Osteoblast (primary cell): ENCODE results near the gene MED9. TPM values are rescaled to one million over a fixed set of nuclear protein-coding genes. Genes with fewer than 3 reads are reported as not detected.

Experiments used
- DNase-seq: peaks from one replicate; pipeline ENCODE4 v3.0.0; 2011; ENCODE audit warnings: low spot score, mixed read lengths; ENCODE audit not compliant: insufficient read length; ENCODE audit errors: missing footprints
- H2AFZ ChIP-seq: 2 replicates; pipeline ENCODE4 v1.6.0; 2011; ENCODE audit warnings: mild to moderate bottlenecking, low read length
- H3K27ac ChIP-seq: 2 replicates; pipeline ENCODE4 v1.5.1; 2011; ENCODE audit warnings: mild to moderate bottlenecking, low read depth, low read length, moderate library complexity
- H3K27me3 ChIP-seq: 2 replicates; pipeline ENCODE4 v1.6.0; 2012; ENCODE audit warnings: mild to moderate bottlenecking, control low read depth, inconsistent platforms, low read length, moderate library complexity; ENCODE audit not compliant: insufficient read depth
- H3K36me3 ChIP-seq: 2 replicates; pipeline ENCODE4 v1.5.1; 2011; ENCODE audit warnings: mild to moderate bottlenecking, low read length, control low read depth, moderate library complexity; ENCODE audit not compliant: insufficient read depth
- H3K4me1 ChIP-seq: 2 replicates; pipeline ENCODE4 v1.5.1; 2011; ENCODE audit warnings: mild to moderate bottlenecking, low read length, control low read depth, moderate library complexity; ENCODE audit not compliant: insufficient read depth
- H3K4me2 ChIP-seq: 2 replicates; pipeline ENCODE4 v1.6.0; 2011; ENCODE audit warnings: mild to moderate bottlenecking, low read length; ENCODE audit not compliant: insufficient read depth
- H3K4me3 ChIP-seq: fragments of 200-600 bp; sonication (generic); 3 replicates; pipeline ENCODE4 v1.5.1; 2012; ENCODE audit warnings: mild to moderate bottlenecking, low read length, inconsistent platforms; ENCODE audit not compliant: insufficient read depth
- H3K79me2 ChIP-seq: 2 replicates; pipeline ENCODE4 v1.6.0; 2012; ENCODE audit warnings: mild to moderate bottlenecking, low read length, control low read depth, inconsistent platforms; ENCODE audit not compliant: insufficient read depth
- H3K9me3 ChIP-seq: 2 replicates; pipeline ENCODE4 v1.5.1; 2011; ENCODE audit warnings: low read depth, low read length, control low read depth
- H4K20me1 ChIP-seq: 2 replicates; pipeline ENCODE4 v1.6.0; 2012; ENCODE audit warnings: mild to moderate bottlenecking, low read length, control low read depth; ENCODE audit not compliant: insufficient read depth
- small RNA-seq: library from RNA; depleted of rRNA; stranded (forward); fragments of <200 nt; gene quantifications from one replicate; pipeline ENCODE3, GENCODE V24; 2012
- total RNA-seq: library from RNA; depleted of rRNA; stranded (reverse); fragments of >200 nt; gene quantifications from 2 replicates; pipeline ENCODE4 v1.2.3, GENCODE V29; 2012
- TF ChIP-seq, protein P1 (sequence below): IDR thresholded peaks from 2 replicates; pipeline ENCODE4 v1.5.1; 2011; ENCODE audit warnings: mild to moderate bottlenecking, low read depth, low read length, moderate library complexity; ENCODE audit errors: extremely low read depth

MED9 gene
- total RNA-seq, 1 donor = 17.0 TPM

DNA sequence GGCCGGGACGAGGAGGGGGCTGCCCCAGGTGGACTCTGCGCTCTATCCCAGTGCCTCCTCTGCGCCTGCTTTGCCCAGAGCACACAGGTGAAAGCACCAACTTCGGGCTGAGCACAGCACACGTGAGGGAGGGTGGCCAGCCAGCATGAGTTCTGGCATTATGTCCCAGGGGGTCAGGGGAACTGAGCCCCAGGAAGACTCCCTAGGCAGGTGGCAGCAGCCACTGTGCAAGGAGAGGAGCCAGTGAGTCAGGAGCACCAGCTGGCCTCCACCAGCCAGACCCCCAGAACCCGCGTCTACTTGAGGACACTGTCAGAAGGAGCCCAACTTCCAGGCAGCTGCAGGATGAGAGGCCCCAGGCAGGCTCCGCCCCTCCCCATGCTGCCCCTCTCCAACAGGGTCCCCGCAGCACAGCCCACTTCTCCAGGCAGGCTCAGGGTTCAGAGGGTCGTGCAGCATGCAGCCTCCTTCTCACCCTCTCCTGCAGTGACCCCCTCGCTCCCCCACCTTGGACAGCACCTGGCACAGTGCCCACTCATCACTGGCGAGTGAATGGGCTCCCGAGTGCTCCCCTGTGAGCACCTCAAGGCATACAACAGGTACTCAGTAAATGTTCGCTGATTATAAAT lies 63.6 kb downstream of the MED9 start:
- Histone ChIP-seq H3K4me3 (no peak overlapping the region), H3K79me2 (no peaks in the 10 kb centered on the region), H3K4me1 (peaks cover 16% of the 10 kb centered on the region), H3K27ac (no peak overlapping the region), H3K27me3 (no peaks in the 10 kb centered on the region), H4K20me1 (peaks cover 2% of the 10 kb centered on the region), H3K9me3 (no peaks in the 10 kb centered on the region), H2AFZ (no peak overlapping the region), H3K36me3 (no peaks in the 10 kb centered on the region), H3K4me2 (no peak overlapping the region)
- TF ChIP-seq, protein P1, sequence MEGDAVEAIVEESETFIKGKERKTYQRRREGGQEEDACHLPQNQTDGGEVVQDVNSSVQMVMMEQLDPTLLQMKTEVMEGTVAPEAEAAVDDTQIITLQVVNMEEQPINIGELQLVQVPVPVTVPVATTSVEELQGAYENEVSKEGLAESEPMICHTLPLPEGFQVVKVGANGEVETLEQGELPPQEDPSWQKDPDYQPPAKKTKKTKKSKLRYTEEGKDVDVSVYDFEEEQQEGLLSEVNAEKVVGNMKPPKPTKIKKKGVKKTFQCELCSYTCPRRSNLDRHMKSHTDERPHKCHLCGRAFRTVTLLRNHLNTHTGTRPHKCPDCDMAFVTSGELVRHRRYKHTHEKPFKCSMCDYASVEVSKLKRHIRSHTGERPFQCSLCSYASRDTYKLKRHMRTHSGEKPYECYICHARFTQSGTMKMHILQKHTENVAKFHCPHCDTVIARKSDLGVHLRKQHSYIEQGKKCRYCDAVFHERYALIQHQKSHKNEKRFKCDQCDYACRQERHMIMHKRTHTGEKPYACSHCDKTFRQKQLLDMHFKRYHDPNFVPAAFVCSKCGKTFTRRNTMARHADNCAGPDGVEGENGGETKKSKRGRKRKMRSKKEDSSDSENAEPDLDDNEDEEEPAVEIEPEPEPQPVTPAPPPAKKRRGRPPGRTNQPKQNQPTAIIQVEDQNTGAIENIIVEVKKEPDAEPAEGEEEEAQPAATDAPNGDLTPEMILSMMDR = no peak
- DNase-seq = no peak

DNA sequence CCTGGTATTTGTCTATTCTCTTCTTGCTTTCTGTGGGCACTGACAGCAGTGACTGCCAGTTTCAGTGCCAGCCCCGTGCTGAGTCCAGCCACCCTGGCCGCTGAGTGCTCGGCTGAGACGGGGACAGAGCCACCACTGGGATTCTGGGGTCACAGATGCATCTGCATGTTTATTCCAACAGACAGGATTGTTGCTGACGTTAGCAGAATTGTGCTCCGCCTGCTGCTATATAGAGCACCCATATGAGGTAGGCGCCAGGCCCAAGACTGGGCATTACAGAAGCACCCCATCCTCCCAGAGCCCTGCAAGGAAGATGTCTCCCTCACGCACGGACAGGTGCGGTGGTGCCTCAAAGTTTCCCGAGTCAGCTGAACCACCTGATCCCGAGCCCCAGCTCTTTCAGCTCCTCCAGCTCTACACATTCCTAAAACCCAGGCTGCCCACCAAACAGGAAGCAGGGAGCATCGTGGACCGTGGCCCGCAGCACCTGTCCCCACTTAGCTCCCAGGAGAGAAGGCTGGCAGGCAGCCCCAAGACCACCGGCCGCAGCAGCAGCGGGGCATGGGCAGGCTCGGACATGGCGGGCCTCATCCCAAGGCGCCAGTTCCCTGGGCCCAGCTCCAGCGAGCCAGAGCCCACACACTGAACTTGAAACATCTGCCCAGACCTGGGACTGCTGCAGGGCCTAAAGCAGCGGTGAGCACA lies 64.3 kb downstream of the MED9 start:
- no peak overlapping the region for H3K27ac ChIP-seq
- peaks cover 9% of the 10 kb centered on the region for H4K20me1 ChIP-seq
- no peak overlapping the region for H3K4me3 ChIP-seq
- no peak overlapping the region for H2AFZ ChIP-seq
- DNase-seq = peak; percentile 76
- peaks cover 17% of the 10 kb centered on the region for H3K4me1 ChIP-seq
- H3K4me2 ChIP-seq = no peak overlapping the region
- no peaks in the 10 kb centered on the region for H3K27me3 ChIP-seq
- TF ChIP-seq, protein P1 = no peak
- H3K36me3 ChIP-seq = no peaks in the 10 kb centered on the region
- H3K9me3 ChIP-seq = no peaks in the 10 kb centered on the region
- no peaks in the 10 kb centered on the region for H3K79me2 ChIP-seq

DNA sequence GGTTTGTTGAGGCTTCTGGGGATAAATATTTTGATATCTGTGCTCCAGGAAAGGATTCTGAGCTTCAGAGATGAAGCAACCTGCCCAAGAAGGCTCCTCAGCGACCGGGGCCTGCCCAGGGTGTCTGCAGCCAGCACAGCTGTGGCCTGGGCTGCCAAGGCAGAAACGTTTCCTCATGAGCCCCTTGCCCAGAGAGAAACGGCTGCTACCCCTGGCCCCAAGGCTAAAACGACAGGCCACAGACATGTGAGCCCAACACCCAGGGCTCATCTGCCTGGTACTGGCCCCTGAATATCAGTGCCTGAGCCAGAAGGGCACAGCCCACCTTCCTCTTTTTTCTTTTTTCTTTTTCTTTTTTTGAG lies 64.8 kb downstream of the MED9 start:
- no peak overlapping the region for H2AFZ ChIP-seq

More for the DNA sequence above, 64.8 kb downstream of the MED9 start:
- peaks cover 12% of the 10 kb centered on the region for H3K4me1 ChIP-seq
- no peak overlapping the region for H3K4me3 ChIP-seq
- no peak overlapping the region for H3K27ac ChIP-seq
- no peaks in the 10 kb centered on the region for H3K27me3 ChIP-seq
- DNase-seq = no peak
- peaks cover 10% of the 10 kb centered on the region for H4K20me1 ChIP-seq
- TF ChIP-seq, protein P1 = no peak
- H3K36me3 ChIP-seq = no peaks in the 10 kb centered on the region
- H3K4me2 ChIP-seq = no peak overlapping the region
- no peaks in the 10 kb centered on the region for H3K79me2 ChIP-seq
- no peaks in the 10 kb centered on the region for H3K9me3 ChIP-seq

Small RNA genes within 50 kb of the gene (small RNA-seq; reads per million reads assigned to genes)
- not detected for gene RF00019

Other genes with a start within 250 kb of the MED9 start
- gene FLCN, start 239.8 kb upstream of the MED9 start, total RNA-seq = 104 and 174 TPM in 2 replicates
- 76.0 and 78.5 TPM in 2 replicates for gene COPS3, start 195.8 kb upstream of the MED9 start, total RNA-seq
- 0.36 and 1.2 TPM in 2 replicates for gene NT5M, start 173.6 kb upstream of the MED9 start, total RNA-seq
- 13.8 and 14.7 TPM in 2 replicates for gene RASD1, start 19.4 kb downstream of the MED9 start, total RNA-seq
- 25.3 and 26.4 TPM in 2 replicates for gene PEMT, start 114.7 kb downstream of the MED9 start, total RNA-seq
- 14.4 and 15.6 TPM in 2 replicates for gene RAI1, start 204.5 kb downstream of the MED9 start, total RNA-seq